GM08714 (cell line): ENCODE data around the gene SLC11A1.

ENCODE experiments used
- H3K4me3 ChIP-seq: fragments of 200-500 bp; sonication (Bioruptor generic); 2 replicates; pipeline ENCODE4 v1.5.1; 2014; ENCODE audit warnings: mild to moderate bottlenecking, low read length, inconsistent platforms
- ZNF274 ChIP-seq: IDR thresholded peaks from 2 replicates; pipeline ENCODE4 v1.6.1; 2012; ENCODE audit warnings: mild to moderate bottlenecking, low read depth, low read length

Gene SLC11A1

GRCh38 chr2:218435003-218435982 lies 53.2 kb downstream of the SLC11A1 start:
- TF ChIP-seq ZNF274, result no peak
- H3K4me3 ChIP-seq, result no peak overlapping the region

- no peak for TF ChIP-seq ZNF274
- no peak overlapping the region for H3K4me3 ChIP-seq
Measured at GRCh38 chr2:218436992-218437391, 54.9 kb downstream of the SLC11A1 start.

- no peak for TF ChIP-seq ZNF274
- H3K4me3 ChIP-seq, result no peak overlapping the region
Measured at GRCh38 chr2:218437969-218438368, 55.9 kb downstream of the SLC11A1 start.

GRCh38 chr2:218438596-218438995 lies 56.5 kb downstream of the SLC11A1 start:
- TF ChIP-seq ZNF274, result no peak
- H3K4me3 ChIP-seq, result no peak overlapping the region

GRCh38 chr2:218444692-218445357 lies 62.8 kb downstream of the SLC11A1 start:
- no peak overlapping the region for H3K4me3 ChIP-seq
- TF ChIP-seq ZNF274, result no peak

- no peak for TF ChIP-seq ZNF274
- H3K4me3 ChIP-seq, result no peak overlapping the region
Measured at GRCh38 chr2:218445602-218446001, 63.5 kb downstream of the SLC11A1 start.
